K562 (cell line): Measurements from ENCODE around the gene LEUTX. TPM values are rescaled to one million over a fixed set of nuclear protein-coding genes. Genes with fewer than 3 reads are reported as not detected.

ENCODE experiments used
- BRCA1 ChIP-seq, 2 experiments: fragments of 450-650 bp in 1 of 2; sonication (generic) in 1 of 2; formaldehyde crosslinking in 1 of 2; IDR thresholded peaks; 2 replicates each; pipeline versions ENCODE4 v1.5.0 to v1.6.1; 2017 to 2020; ENCODE audit warnings: mild to moderate bottlenecking in 1 of 2, missing genetic modification reagents in 1 of 2
- CCNT2 ChIP-seq: IDR thresholded peaks from 2 replicates; pipeline ENCODE4 v1.6.1; 2011; ENCODE audit warnings: borderline replicate concordance, low read depth, mild to moderate bottlenecking, moderate library complexity, mixed read lengths, low read length; ENCODE audit not compliant: insufficient read length; ENCODE audit errors: extremely low read depth
- HMG20B ChIP-seq: fragments of 250-450 bp; sonication (Bioruptor Pico); IDR thresholded peaks from 2 replicates; pipeline ENCODE4 v1.5.0; 2021; ENCODE audit warnings: mild to moderate bottlenecking
- NCOA1 ChIP-seq: fragments of 450-650 bp; IDR thresholded peaks from 2 replicates; pipeline ENCODE4 v1.6.1; 2016; ENCODE audit warnings: low read depth
- NR2C2 ChIP-seq, 2 experiments: fragments of 200-800 bp in 1 of 2; sonication (Bioruptor generic) in 1 of 2; sonication (generic) in 1 of 2; formaldehyde crosslinking in 1 of 2; IDR thresholded peaks; 2 replicates each; pipeline versions ENCODE4 v1.6.1 to v1.8.0; 2016 to 2022; ENCODE audit warnings: mild to moderate bottlenecking in 1 of 2, missing compliant biosample characterization in 1 of 2, missing genetic modification characterization in 1 of 2, missing genetic modification reagents in 1 of 2
- NUFIP1 ChIP-seq: fragments of 450-650 bp; IDR thresholded peaks from 2 replicates; pipeline ENCODE4 v1.6.1; 2018; ENCODE audit not compliant: partially characterized antibody
- POLR3G ChIP-seq: IDR thresholded peaks from 2 replicates; pipeline ENCODE4 v1.6.1; 2011; ENCODE audit not compliant: insufficient read length, insufficient replicate concordance; ENCODE audit errors: extremely low read depth
- PTTG1 ChIP-seq: fragments of 450-650 bp; IDR thresholded peaks from 2 replicates; pipeline ENCODE4 v1.6.1; 2016; ENCODE audit warnings: low read depth, mild to moderate bottlenecking, missing genetic modification characterization, missing compliant biosample characterization
- PURB ChIP-seq: sonication (generic); formaldehyde crosslinking; IDR thresholded peaks from 2 replicates; pipeline ENCODE4 v1.9.0; 2021; ENCODE audit warnings: low read depth, mild to moderate bottlenecking, missing genetic modification reagents
- PYGO2 ChIP-seq: fragments of 450-650 bp; IDR thresholded peaks from 2 replicates; pipeline ENCODE4 v1.6.1; 2016; ENCODE audit warnings: mild to moderate bottlenecking, missing genetic modification characterization, moderate library complexity, missing compliant biosample characterization
- STAT5A ChIP-seq: IDR thresholded peaks from 2 replicates; pipeline ENCODE4 v1.6.1; 2012; ENCODE audit warnings: low read length, inconsistent platforms, borderline replicate concordance
- THRAP3 ChIP-seq: fragments of 450-650 bp; IDR thresholded peaks from 2 replicates; pipeline ENCODE4 v1.6.1; 2016; ENCODE audit warnings: mild to moderate bottlenecking, inconsistent platforms, borderline replicate concordance
- ZEB2 ChIP-seq: fragments of 450-650 bp; IDR thresholded peaks from 2 replicates; pipeline ENCODE4 v1.6.1; 2016
- ZNF431 ChIP-seq: sonication (generic); formaldehyde crosslinking; IDR thresholded peaks from 2 replicates; pipeline ENCODE4 v1.8.0; 2022; ENCODE audit warnings: mild to moderate bottlenecking, missing genetic modification reagents
- ZNF76 ChIP-seq: fragments of 250-450 bp; sonication (Bioruptor Pico); IDR thresholded peaks from 2 replicates; pipeline ENCODE4 v1.4.0; 2020; ENCODE audit warnings: mild to moderate bottlenecking, moderate library complexity, borderline replicate concordance
- ZNF780A ChIP-seq: fragments of 250-450 bp; sonication (Bioruptor Pico); IDR thresholded peaks from 2 replicates; pipeline ENCODE4 v1.5.0; 2021; ENCODE audit warnings: mild to moderate bottlenecking
- polyA plus RNA-seq, 8 experiments: library from polyadenylated mRNA; depleted of rRNA in 4 of 8; stranded (reverse) in 5 of 8; unstranded in 3 of 8; fragments of >200 nt; fragmentation: Nextera tagmentation in 2 of 8; fragmentation: Illumina TruSeq in 1 of 8; extraction: Ambion mirVana in 2 of 8; extraction: Trizol in 1 of 8; gene quantifications; 2 replicates each; pipeline versions ENCODE4 v1.2.1 to v1.2.3, GENCODE V29; 2011 to 2014; ENCODE audit warnings: inconsistent platforms in 1 of 8, missing spikeins in 1 of 8
- total RNA-seq, 7 experiments: library from RNA; depleted of rRNA in 6 of 7; stranded (reverse); fragments of >200 nt in 6 of 7; fragmentation: Illumina TruSeq in 2 of 7; extraction: Trizol in 2 of 7; gene quantifications; 2 replicates each; pipeline versions ENCODE4 v1.2.1 to v1.2.3, GENCODE V29; 2011 to 2021; ENCODE audit warnings: low replicate concordance in 1 of 7
- TF ChIP-seq, protein P1 (sequence below): fragments of 250-450 bp; sonication (Bioruptor Pico); IDR thresholded peaks from 2 replicates; pipeline ENCODE4 v1.8.0; 2022; ENCODE audit warnings: inconsistent platforms, mild to moderate bottlenecking, moderate library complexity, borderline replicate concordance
- TF ChIP-seq, protein P2 (sequence below): sonication (generic); formaldehyde crosslinking; IDR thresholded peaks from 2 replicates; pipeline ENCODE4 v1.8.0; 2023; ENCODE audit warnings: mild to moderate bottlenecking, missing genetic modification reagents
- TF ChIP-seq, protein P3 (sequence below), 2 experiments: fragments of 450-650 bp in 1 of 2; sonication (generic) in 1 of 2; formaldehyde crosslinking in 1 of 2; IDR thresholded peaks in 1 of 2; conservative IDR thresholded peaks in 1 of 2; 2 replicates each; pipeline versions ENCODE4 v1.6.1 to v1.8.1; 2016 to 2023; ENCODE audit warnings: mild to moderate bottlenecking in 2 of 2, moderate library complexity in 2 of 2, inconsistent platforms in 1 of 2, missing genetic modification reagents in 1 of 2
- TF ChIP-seq, protein P4 (sequence below): fragments of 450-650 bp; IDR thresholded peaks from 2 replicates; pipeline ENCODE4 v1.6.1; 2017; ENCODE audit warnings: mild to moderate bottlenecking, moderate library complexity
- TF ChIP-seq, protein P5 (sequence below), 2 experiments: fragments of 450-650 bp in 1 of 2; sonication (generic) in 1 of 2; formaldehyde crosslinking; conservative IDR thresholded peaks; 2 replicates each; pipeline versions ENCODE4 v1.4.0 to v1.8.1; 2020 to 2022; ENCODE audit warnings: mild to moderate bottlenecking in 1 of 2, missing genetic modification reagents in 1 of 2

Gene LEUTX
- total and polyA plus RNA-seq, 9 of the 15 experiments (the other 6 are each of a cell fraction or from before 2014, with no cell fraction given): not detected

DNA sequence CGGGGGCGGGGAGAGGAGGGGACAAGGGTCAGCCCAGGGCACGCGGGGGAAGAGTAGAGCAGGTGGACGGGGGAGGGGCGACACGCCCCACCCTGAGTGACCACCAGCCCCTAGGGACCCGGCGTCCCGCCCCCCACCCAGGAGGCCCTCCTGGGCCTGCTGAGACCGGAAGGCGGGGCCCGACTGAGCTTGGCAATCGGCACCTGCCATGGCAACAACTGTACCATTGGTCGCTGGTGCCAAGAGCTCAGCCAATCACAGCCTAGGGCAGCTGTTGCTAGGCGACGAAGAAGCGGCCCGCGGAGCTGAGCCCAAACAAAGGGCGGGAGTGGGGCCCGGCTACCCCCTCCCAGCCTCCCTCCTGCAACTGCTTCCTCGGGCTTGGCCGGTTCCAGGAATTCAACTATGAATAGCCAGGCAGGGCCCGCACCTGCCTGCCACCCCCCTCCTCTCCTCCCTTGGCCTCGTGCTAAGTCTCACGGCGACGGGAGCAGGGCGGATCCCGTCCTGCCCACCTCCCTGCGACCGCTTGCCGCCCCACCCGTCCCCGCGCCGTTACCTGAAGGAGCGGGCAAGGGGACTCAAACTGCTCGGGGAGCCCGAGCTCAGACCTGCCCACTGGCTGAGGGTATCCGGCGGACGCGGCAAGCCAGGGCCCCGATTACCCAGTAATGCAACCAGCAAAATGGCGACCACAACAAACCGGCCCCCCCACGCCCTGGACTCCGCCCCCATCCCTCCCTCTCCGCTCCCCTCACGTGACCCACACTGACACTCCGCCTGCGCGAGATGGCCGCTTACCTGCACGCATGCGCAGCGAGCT, 55.0 kb downstream of the LEUTX start, which contains the start of gene DYRK1B (continued):
- TF ChIP-seq, protein P1, sequence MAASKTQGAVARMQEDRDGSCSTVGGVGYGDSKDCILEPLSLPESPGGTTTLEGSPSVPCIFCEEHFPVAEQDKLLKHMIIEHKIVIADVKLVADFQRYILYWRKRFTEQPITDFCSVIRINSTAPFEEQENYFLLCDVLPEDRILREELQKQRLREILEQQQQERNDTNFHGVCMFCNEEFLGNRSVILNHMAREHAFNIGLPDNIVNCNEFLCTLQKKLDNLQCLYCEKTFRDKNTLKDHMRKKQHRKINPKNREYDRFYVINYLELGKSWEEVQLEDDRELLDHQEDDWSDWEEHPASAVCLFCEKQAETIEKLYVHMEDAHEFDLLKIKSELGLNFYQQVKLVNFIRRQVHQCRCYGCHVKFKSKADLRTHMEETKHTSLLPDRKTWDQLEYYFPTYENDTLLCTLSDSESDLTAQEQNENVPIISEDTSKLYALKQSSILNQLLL (CRISPR knock-in tag): no peak
- TF ChIP-seq ZNF431 (CRISPR knock-in tag) (no peak), ZEB2 (peak; percentile 30; the same call in 1 of the 2 replicates), PTTG1 (no peak), NUFIP1 (no peak), BRCA1 (IDR thresholded peaks at IDR 0.05) (no peak), BRCA1 (CRISPR knock-in tag; IDR thresholded peaks at IDR 0.05) (no peak), NR2C2 (CRISPR knock-in tag; IDR thresholded peaks at IDR 0.05) (no peak), NR2C2 (tag; IDR thresholded peaks at IDR 0.05) (no peak), PYGO2 (tag) (no peak), STAT5A (peak; percentile 73), PURB (CRISPR knock-in tag) (no peak), CCNT2 (peak; percentile 56), HMG20B (CRISPR knock-in tag) (no peak), THRAP3 (no peak), ZNF76 (no peak), ZNF780A (CRISPR knock-in tag) (peak; percentile 28; the same call in 1 of the 2 replicates), NCOA1 (no peak), POLR3G (no peak)
- TF ChIP-seq, protein P2, sequence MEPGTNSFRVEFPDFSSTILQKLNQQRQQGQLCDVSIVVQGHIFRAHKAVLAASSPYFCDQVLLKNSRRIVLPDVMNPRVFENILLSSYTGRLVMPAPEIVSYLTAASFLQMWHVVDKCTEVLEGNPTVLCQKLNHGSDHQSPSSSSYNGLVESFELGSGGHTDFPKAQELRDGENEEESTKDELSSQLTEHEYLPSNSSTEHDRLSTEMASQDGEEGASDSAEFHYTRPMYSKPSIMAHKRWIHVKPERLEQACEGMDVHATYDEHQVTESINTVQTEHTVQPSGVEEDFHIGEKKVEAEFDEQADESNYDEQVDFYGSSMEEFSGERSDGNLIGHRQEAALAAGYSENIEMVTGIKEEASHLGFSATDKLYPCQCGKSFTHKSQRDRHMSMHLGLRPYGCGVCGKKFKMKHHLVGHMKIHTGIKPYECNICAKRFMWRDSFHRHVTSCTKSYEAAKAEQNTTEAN (CRISPR knock-in tag): no peak
- TF ChIP-seq, protein P3, sequence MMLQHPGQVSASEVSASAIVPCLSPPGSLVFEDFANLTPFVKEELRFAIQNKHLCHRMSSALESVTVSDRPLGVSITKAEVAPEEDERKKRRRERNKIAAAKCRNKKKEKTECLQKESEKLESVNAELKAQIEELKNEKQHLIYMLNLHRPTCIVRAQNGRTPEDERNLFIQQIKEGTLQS (IDR thresholded peaks at IDR 0.05): no peak
- TF ChIP-seq, protein P3 (CRISPR knock-in tag; conservative IDR thresholded peaks at IDR 0.05): peak; percentile 58; the same call in 1 of the 2 replicates
- TF ChIP-seq, protein P4, sequence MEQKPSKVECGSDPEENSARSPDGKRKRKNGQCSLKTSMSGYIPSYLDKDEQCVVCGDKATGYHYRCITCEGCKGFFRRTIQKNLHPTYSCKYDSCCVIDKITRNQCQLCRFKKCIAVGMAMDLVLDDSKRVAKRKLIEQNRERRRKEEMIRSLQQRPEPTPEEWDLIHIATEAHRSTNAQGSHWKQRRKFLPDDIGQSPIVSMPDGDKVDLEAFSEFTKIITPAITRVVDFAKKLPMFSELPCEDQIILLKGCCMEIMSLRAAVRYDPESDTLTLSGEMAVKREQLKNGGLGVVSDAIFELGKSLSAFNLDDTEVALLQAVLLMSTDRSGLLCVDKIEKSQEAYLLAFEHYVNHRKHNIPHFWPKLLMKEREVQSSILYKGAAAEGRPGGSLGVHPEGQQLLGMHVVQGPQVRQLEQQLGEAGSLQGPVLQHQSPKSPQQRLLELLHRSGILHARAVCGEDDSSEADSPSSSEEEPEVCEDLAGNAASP: no peak; the same call in 1 of the 2 replicates
- TF ChIP-seq, protein P5, sequence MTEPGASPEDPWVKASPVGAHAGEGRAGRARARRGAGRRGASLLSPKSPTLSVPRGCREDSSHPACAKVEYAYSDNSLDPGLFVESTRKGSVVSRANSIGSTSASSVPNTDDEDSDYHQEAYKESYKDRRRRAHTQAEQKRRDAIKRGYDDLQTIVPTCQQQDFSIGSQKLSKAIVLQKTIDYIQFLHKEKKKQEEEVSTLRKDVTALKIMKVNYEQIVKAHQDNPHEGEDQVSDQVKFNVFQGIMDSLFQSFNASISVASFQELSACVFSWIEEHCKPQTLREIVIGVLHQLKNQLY (CRISPR knock-in tag; conservative IDR thresholded peaks at IDR 0.05): no peak
